GM21390 (cell line): ENCODE measurements around the gene PTPRN2.

Experiments used
- ATAC-seq: cut with Tn5 transposase; IDR thresholded peaks from one replicate; pipeline ENCODE4 v1.9.1; 2021; ENCODE audit not compliant: unreplicated experiment

The PTPRN2 gene

GRCh38 chr7:158447506-158448171 is 140.0 kb downstream of the PTPRN2 start:
- ATAC-seq, result no peak

- ATAC-seq, result no peak
Measured at GRCh38 chr7:158447151-158447505, 140.5 kb downstream of the PTPRN2 start.

GRCh38 chr7:158446706-158447105 is 140.9 kb downstream of the PTPRN2 start:
- no peak for ATAC-seq

GRCh38 chr7:158446281-158446680 is 141.3 kb downstream of the PTPRN2 start:
- ATAC-seq, result no peak

- ATAC-seq, result no peak
Measured at GRCh38 chr7:158445421-158446175, 142.0 kb downstream of the PTPRN2 start.

- ATAC-seq, result no peak
Measured at GRCh38 chr7:158444501-158445420, 142.9 kb downstream of the PTPRN2 start.

- ATAC-seq, result no peak
Measured at GRCh38 chr7:158443688-158444483, 143.7 kb downstream of the PTPRN2 start.

GRCh38 chr7:158443014-158443687 is 144.5 kb downstream of the PTPRN2 start:
- no peak for ATAC-seq

- ATAC-seq, result no peak
Measured at GRCh38 chr7:158442260-158442659, 145.4 kb downstream of the PTPRN2 start.

- ATAC-seq, result no peak
Measured at GRCh38 chr7:158439035-158439434, 148.6 kb downstream of the PTPRN2 start.

- ATAC-seq, result no peak
Measured at GRCh38 chr7:158432369-158433341, 155.0 kb downstream of the PTPRN2 start.

- no peak for ATAC-seq
Measured at GRCh38 chr7:158431941-158432347, 155.7 kb downstream of the PTPRN2 start.

- no peak for ATAC-seq
Measured at GRCh38 chr7:158431055-158431940, 156.3 kb downstream of the PTPRN2 start.

- ATAC-seq, result no peak
Measured at GRCh38 chr7:158430308-158431034, 157.2 kb downstream of the PTPRN2 start.

- no peak for ATAC-seq
Measured at GRCh38 chr7:158428837-158429753, 158.5 kb downstream of the PTPRN2 start.

- ATAC-seq, result no peak
Measured at GRCh38 chr7:158428131-158428836, 159.3 kb downstream of the PTPRN2 start.
